Smooth muscle cell (in vitro differentiated cells): Measurements from ENCODE around the gene NUAK1. TPM values are rescaled to one million over a fixed set of nuclear protein-coding genes. Genes with fewer than 3 reads are reported as not detected.

Experiments used
- DNase-seq: peaks from one replicate; lab custom pipeline; 2025; ENCODE audit not compliant: unreplicated experiment; lab: John Stamatoyannopoulos, UW
- H2AFZ ChIP-seq: fragments of 200-600 bp; sonication (generic); 2 replicates; pipeline ENCODE4 v1.6.0; 2016; ENCODE audit warnings: antibody characterized with exemption, low read depth, mild to moderate bottlenecking
- H3F3A ChIP-seq: fragments of 200-600 bp; sonication (generic); 2 replicates; pipeline ENCODE4 v1.6.0; 2017; ENCODE audit warnings: antibody characterized with exemption, low read depth
- H3K27ac ChIP-seq: fragments of 200-600 bp; sonication (generic); 2 replicates; pipeline ENCODE4 v1.5.1; 2016; ENCODE audit warnings: low read depth, mild to moderate bottlenecking
- H3K27me3 ChIP-seq: fragments of 200-600 bp; sonication (generic); 2 replicates; pipeline ENCODE4 v1.6.1; 2016; ENCODE audit warnings: low read depth, mild to moderate bottlenecking
- H3K36me3 ChIP-seq: fragments of 200-600 bp; sonication (generic); 2 replicates; pipeline ENCODE4 v1.5.1; 2016; ENCODE audit warnings: low read depth
- H3K4me1 ChIP-seq: fragments of 200-600 bp; sonication (generic); 2 replicates; pipeline ENCODE4 v1.5.1; 2016; ENCODE audit warnings: low read depth
- H3K4me2 ChIP-seq: fragments of 200-600 bp; sonication (generic); 2 replicates; pipeline ENCODE4 v1.6.0; 2016; ENCODE audit warnings: mild to moderate bottlenecking
- H3K4me3 ChIP-seq: fragments of 200-600 bp; sonication (generic); 2 replicates; pipeline ENCODE4 v1.5.1; 2016; ENCODE audit warnings: mild to moderate bottlenecking
- H3K79me2 ChIP-seq: fragments of 200-600 bp; sonication (generic); 2 replicates; pipeline ENCODE4 v1.6.0; 2016; ENCODE audit warnings: low read depth, mild to moderate bottlenecking
- H3K9ac ChIP-seq: fragments of 200-600 bp; sonication (generic); 2 replicates; pipeline ENCODE4 v1.6.0; 2016; ENCODE audit warnings: low read depth
- H3K9me3 ChIP-seq: fragments of 200-600 bp; sonication (generic); replicated peaks from 2 replicates; pipeline ENCODE4 v1.5.1; 2016; ENCODE audit warnings: low read depth
- H4K20me1 ChIP-seq: fragments of 200-600 bp; sonication (generic); 2 replicates; pipeline ENCODE4 v1.6.0; 2016; ENCODE audit warnings: low read depth
- CTCF ChIP-seq: fragments of 200-600 bp; sonication (generic); IDR thresholded peaks from 2 replicates; pipeline ENCODE4 v1.5.1; 2017; ENCODE audit warnings: borderline replicate concordance, mild to moderate bottlenecking, antibody characterized with exemption; ENCODE audit not compliant: insufficient read depth, poor library complexity, severe bottlenecking
- WGBS: methylation state at CpG from one replicate; pipeline ENCODE4 v1.1.7; 2016; ENCODE audit warnings: low lambda C conversion rate; 5-methylcytosine and 5-hydroxymethylcytosine counted together
- polyA plus RNA-seq: library from polyadenylated mRNA; unstranded; fragments of >200 nt; fragmentation: Nextera tagmentation; extraction: Ambion mirVana; gene quantifications from 2 replicates; pipeline ENCODE4 v1.2.1, GENCODE V29; 2016
- total RNA-seq: library from RNA; depleted of rRNA; stranded (reverse); fragments of >200 nt; gene quantifications from 2 replicates; pipeline ENCODE4 v1.2.3, GENCODE V29; 2014

Gene NUAK1
- total and polyA plus RNA-seq, 2 experiments from 2014 or later = 35.3 to 64.2 TPM

- Histone ChIP-seq H4K20me1 (peaks cover 7% of the 10 kb centered on the region), H3K4me1 (peaks cover 49% of the 10 kb centered on the region), H3K9ac (peak overlapping the region; percentile 13), H3K27ac (peak overlapping the region; percentile 88), H3K27me3 (no peaks in the 10 kb centered on the region), H2AFZ (no peak overlapping the region), H3K79me2 (peaks cover 47% of the 10 kb centered on the region), H3K4me2 (peak overlapping the region; percentile 67), H3F3A (peaks cover 61% of the 10 kb centered on the region), H3K36me3 (no peaks in the 10 kb centered on the region), H3K4me3 (no peak overlapping the region), H3K9me3 (no peaks in the 10 kb centered on the region)
- no peak for DNase-seq
- no peak for TF ChIP-seq CTCF
- 93% methylated on average over 5 of the region's 5 CpGs for WGBS
Observed at GRCh38 chr12:106080791-106081170, 58.0 kb downstream of the NUAK1 start.

GRCh38 chr12:106080041-106080790, 58.5 kb downstream of the NUAK1 start:
- H3K4me3 ChIP-seq = no peak overlapping the region
- DNase-seq = no peak
- peak overlapping the region; percentile 67 for H3K4me2 ChIP-seq
- H3K9ac ChIP-seq = peak overlapping the region; percentile 13
- peaks cover 42% of the 10 kb centered on the region for H3K79me2 ChIP-seq
- no peak for TF ChIP-seq CTCF
- no peak overlapping the region for H2AFZ ChIP-seq
- no peaks in the 10 kb centered on the region for H3K9me3 ChIP-seq
- no peaks in the 10 kb centered on the region for H3K36me3 ChIP-seq
- H4K20me1 ChIP-seq = peaks cover 9% of the 10 kb centered on the region
- peaks cover 58% of the 10 kb centered on the region for H3F3A ChIP-seq
- peaks cover 52% of the 10 kb centered on the region for H3K4me1 ChIP-seq
- H3K27ac ChIP-seq = peak overlapping the region; percentile 88
- no peaks in the 10 kb centered on the region for H3K27me3 ChIP-seq
- WGBS = 24% methylated on average over 9 of the region's 9 CpGs

- Histone ChIP-seq H3F3A (peaks cover 52% of the 10 kb centered on the region), H3K9me3 (no peaks in the 10 kb centered on the region), H3K4me2 (no peak overlapping the region), H3K9ac (no peak overlapping the region), H2AFZ (no peak overlapping the region), H3K4me1 (peaks cover 51% of the 10 kb centered on the region), H3K79me2 (peaks cover 41% of the 10 kb centered on the region), H4K20me1 (peaks cover 17% of the 10 kb centered on the region), H3K4me3 (no peak overlapping the region), H3K27me3 (no peaks in the 10 kb centered on the region), H3K27ac (peak overlapping the region; percentile 88), H3K36me3 (no peaks in the 10 kb centered on the region)
- no peak for DNase-seq
- TF ChIP-seq CTCF = no peak
- WGBS = 88% methylated on average over 1 of the region's 1 CpG
Observed at GRCh38 chr12:106079148-106079738, 59.5 kb downstream of the NUAK1 start.
